ENCODE data around the gene SERPINA1. TPM values are rescaled to one million over a fixed set of nuclear protein-coding genes. Genes with fewer than 3 reads are reported as not detected.

The SERPINA1 gene
- total and polyA plus RNA-seq, 2 of the 13 experiments (the other 11 are each of a cell fraction or from before 2014, with no cell fraction given), result 3,266 to 11,015 TPM

DNA sequence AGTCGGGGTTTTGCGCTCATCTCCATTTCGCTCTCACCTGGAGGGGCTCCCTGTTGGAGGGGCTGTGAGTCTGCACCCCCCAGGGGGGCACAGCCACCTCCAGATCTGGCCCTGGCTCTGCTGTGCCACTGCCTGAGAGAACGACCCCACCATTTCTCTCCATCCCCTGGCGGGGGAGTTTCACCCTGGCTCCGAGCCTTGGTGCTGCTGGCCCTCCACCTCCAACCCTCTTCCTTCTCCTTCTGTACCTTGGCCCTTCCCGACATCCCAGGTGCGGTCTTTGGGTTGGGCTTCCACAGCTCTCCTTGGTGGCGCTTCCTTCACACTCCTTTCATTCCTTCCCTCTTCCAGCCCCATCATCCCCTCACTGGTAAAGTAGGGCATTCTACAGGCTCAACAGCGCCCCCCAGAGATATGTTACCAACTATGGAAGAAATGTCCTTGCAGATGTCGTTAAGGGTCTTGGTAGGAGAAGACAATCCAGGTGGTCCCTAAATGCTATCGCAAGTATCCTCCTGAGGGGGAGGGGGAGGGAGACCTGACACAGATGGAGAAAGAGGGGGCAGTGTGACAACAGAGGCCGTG lies 16.3 kb downstream of the SERPINA1 start (continued):
- TF ChIP-seq ZFP91 (CRISPR knock-in tag; IDR thresholded peaks at IDR 0.05; ENCODE audit: borderline replicate concordance) (peak; percentile 17; the same call in 1 of the 2 replicates), ZNF891 (CRISPR knock-in tag; IDR thresholded peaks at IDR 0.05) (0 out of 2 replicates have a peak, but pooled peaks have one; percentile 17), RAD21 (CRISPR knock-in tag; IDR thresholded peaks at IDR 0.05) (0 out of 2 replicates have a peak, but pooled peaks have one; percentile 27)

DNA sequence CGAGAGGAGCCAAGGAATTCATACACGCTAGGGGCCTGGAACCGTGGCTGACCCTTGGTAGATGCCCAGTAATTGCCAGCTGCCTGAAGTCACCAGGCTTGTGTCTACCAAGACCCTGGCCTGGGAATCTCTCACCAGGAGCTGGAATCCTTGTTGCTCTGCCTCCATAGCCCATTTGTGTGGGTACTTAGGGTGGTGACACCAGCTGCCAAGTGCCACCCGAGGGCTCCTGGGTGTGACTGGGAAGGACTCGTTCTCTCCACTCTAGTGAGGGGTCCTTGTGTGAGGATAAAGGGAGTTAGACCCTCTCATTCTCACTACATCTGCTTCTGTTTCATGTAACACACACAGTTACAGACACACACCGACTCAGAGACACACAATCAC lies 17.9 kb downstream of the SERPINA1 start:
- ChIA-PET CTCF (ENCODE audit: low intra/inter-chr PET ratio, low total read pairs) (no interaction called here), POLR2A (interaction anchor here (0.6 to 1.6 kb wide), 3 partner anchors 9 to 26 kb away, joined by 3 to 8 read pairs (median 3); no protein-coding TSS in a partner anchor)
- Histone ChIP-seq H3K4me3 (replicated peaks in 1 of 3; ENCODE audit: insufficient read depth in 1 of 3, low read depth in 2 of 3, low read length in 3 of 3) (no peak overlapping the region), H3K9me3 (ENCODE audit: low read length) (no peaks in the 10 kb centered on the region), H3K27ac (ENCODE audit: extremely low read length, insufficient read depth, low read length) (no peak overlapping the region), H3K9ac (ENCODE audit: insufficient read depth, low read depth, low read length) (no peak overlapping the region), H3K79me2 (ENCODE audit: insufficient read depth, low read length) (no peaks in the 10 kb centered on the region), H3K27me3 (ENCODE audit: control insufficient read depth in 1 of 2, insufficient read depth in 2 of 2, low read length in 2 of 2) (no peaks in the 10 kb centered on the region), H4K20me1 (ENCODE audit: insufficient read depth, low read length) (no peaks in the 10 kb centered on the region), H3K4me1 (ENCODE audit: insufficient read depth, low read length) (peaks cover 100% of the 10 kb centered on the region), H3K4me2 (ENCODE audit: low read depth, low read length) (no peak overlapping the region), H2AFZ (ENCODE audit: low read length) (no peak overlapping the region), H3K36me3 (replicated peaks in 1 of 2; ENCODE audit: control insufficient read depth in 1 of 2, insufficient read depth in 2 of 2, low read length in 2 of 2) (no peaks in the 10 kb centered on the region)
- in situ Hi-C loops (cut with HindIII; ENCODE audit: extremely low pct_ligation_motif_present, low pct_unique_long_range_greater_than_20kb), result no loop called here
- BruUV-seq (replicated peaks), result no TSS peak
- FAIRE-seq (no peak), DNase-seq (ENCODE audit: low spot score) (no peak), ATAC-seq (no peak)
- WGBS (ENCODE audit: low lambda C conversion rate), result 87% methylated on average over 6 of the region's 6 CpGs
- intact Hi-C loops (cut with micrococcal nuclease; ENCODE audit: unreplicated experiment), result loop anchor here (10.0 kb wide), 1 partner anchor 236 kb away; no protein-coding TSS in a partner anchor
- TF ChIP-seq RXRA (CRISPR knock-in tag; IDR thresholded peaks at IDR 0.05) (no peak), ISL2 (CRISPR knock-in tag; IDR thresholded peaks at IDR 0.05) (no peak), ZMAT3 (CRISPR knock-in tag; conservative IDR thresholded peaks at IDR 0.05) (no peak), ZNF343 (CRISPR knock-in tag; IDR thresholded peaks at IDR 0.05) (no peak), ZNF33B (CRISPR knock-in tag; IDR thresholded peaks at IDR 0.05) (no peak), IRF2 (CRISPR knock-in tag; IDR thresholded peaks at IDR 0.05) (no peak), ZBTB49 (CRISPR knock-in tag; IDR thresholded peaks at IDR 0.05; ENCODE audit: borderline replicate concordance) (no peak), SCMH1 (CRISPR knock-in tag; IDR thresholded peaks at IDR 0.05; ENCODE audit: borderline replicate concordance) (no peak), ELF4 (CRISPR knock-in tag; IDR thresholded peaks at IDR 0.05; ENCODE audit: borderline replicate concordance) (no peak), NFKBIZ (CRISPR knock-in tag; IDR thresholded peaks at IDR 0.05) (no peak), ZNF264 (CRISPR knock-in tag; IDR thresholded peaks at IDR 0.05) (no peak)
- TF ChIP-seq, protein P1, sequence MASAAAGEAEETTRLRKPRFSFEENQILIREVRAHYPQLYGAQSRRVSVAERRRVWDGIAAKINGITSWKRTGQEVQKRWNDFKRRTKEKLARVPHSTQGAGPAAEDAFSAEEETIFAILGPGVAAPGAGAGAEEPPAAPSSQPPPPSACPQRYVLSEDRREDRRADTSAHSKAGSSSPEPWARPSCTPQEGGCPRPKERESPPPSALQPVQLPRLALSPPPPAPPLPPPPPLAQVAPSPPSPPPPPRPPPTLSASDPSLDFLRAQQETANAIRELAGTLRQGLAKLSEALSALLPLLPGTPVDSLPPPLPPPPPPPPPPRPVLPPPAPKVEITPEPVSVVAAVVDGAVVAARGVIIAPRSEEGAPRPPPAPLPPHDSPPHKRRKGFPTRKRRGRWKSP (CRISPR knock-in tag; IDR thresholded peaks at IDR 0.05), result no peak
- TF ChIP-seq, protein P2, sequence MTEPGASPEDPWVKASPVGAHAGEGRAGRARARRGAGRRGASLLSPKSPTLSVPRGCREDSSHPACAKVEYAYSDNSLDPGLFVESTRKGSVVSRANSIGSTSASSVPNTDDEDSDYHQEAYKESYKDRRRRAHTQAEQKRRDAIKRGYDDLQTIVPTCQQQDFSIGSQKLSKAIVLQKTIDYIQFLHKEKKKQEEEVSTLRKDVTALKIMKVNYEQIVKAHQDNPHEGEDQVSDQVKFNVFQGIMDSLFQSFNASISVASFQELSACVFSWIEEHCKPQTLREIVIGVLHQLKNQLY (CRISPR knock-in tag; IDR thresholded peaks at IDR 0.05), result no peak
- TF ChIP-seq, protein P3, sequence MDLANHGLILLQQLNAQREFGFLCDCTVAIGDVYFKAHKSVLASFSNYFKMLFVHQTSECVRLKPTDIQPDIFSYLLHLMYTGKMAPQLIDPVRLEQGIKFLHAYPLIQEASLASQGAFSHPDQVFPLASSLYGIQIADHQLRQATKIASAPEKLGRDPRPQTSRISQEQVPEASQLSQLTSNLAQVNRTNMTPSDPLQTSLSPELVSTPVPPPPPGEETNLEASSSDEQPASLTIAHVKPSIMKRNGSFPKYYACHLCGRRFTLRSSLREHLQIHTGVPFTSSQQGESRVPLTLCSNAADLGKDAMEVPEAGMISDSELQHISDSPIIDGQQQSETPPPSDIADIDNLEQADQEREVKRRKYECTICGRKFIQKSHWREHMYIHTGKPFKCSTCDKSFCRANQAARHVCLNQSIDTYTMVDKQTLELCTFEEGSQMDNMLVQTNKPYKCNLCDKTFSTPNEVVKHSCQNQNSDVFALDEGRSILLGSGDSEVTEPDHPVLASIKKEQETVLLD (CRISPR knock-in tag; IDR thresholded peaks at IDR 0.05; ENCODE audit: low read depth), result no peak
